Activated T-helper 1 cell treated with anti-CD3 and anti-CD28 coated beads, Interleukin-12 subunit alpha, Interleukin-12 subunit beta, Interleukin-2, Interleukin-4 antibody, amounts not matched to agents 30 ng/mL and 10 ng/mL and 1 ng/mL, durations not matched to agents 14 hours and 24 hours and 36 hours (primary cell): ENCODE measurements around the gene SLC38A8. TPM values are rescaled to one million over a fixed set of nuclear protein-coding genes. Genes with fewer than 3 reads are reported as not detected.

Source experiments
- DNase-seq: peaks from one replicate; pipeline ENCODE4 v3.0.0; 2021; ENCODE audit warnings: low spot score
- H3K27ac Mint-ChIP-seq: one replicate; pipeline ENCODE4 v1.8.0; 2021; ENCODE audit warnings: mild to moderate bottlenecking, mixed read lengths
- H3K27me3 Mint-ChIP-seq: one replicate; pipeline ENCODE4 v1.8.0; 2022; ENCODE audit warnings: mild to moderate bottlenecking, moderate library complexity, mixed read lengths; ENCODE audit not compliant: insufficient read depth
- H3K36me3 Mint-ChIP-seq: one replicate; pipeline ENCODE4 v1.8.0; 2021; ENCODE audit warnings: low read depth, mixed read lengths
- H3K4me1 Mint-ChIP-seq: one replicate; pipeline ENCODE4 v1.8.0; 2021; ENCODE audit warnings: low read depth, mixed read lengths
- H3K4me3 Mint-ChIP-seq: one replicate; pipeline ENCODE4 v1.8.0; 2021; ENCODE audit warnings: mild to moderate bottlenecking, moderate library complexity, mixed read lengths
- H3K9me3 Mint-ChIP-seq: one replicate; pipeline ENCODE4 v1.8.0; 2021; ENCODE audit warnings: mixed read lengths
- intact Hi-C: fragments of 100-400 bp; cut with micrococcal nuclease; formaldehyde crosslinking; loops from one replicate; pipeline ENCODE4 v1.15.1; 2024
- total RNA-seq: library from RNA; stranded (reverse); gene quantifications from 2 replicates; pipeline ENCODE4 v1.2.3, GENCODE V29; 2022

The SLC38A8 gene
- total RNA-seq, 1 donor from 2014 or later: not detected

GRCh38 chr16:84042879-84043485 lies 387 bp upstream of the SLC38A8 start:
- Mint-ChIP-seq H3K9me3 (no peaks in the 10 kb centered on the region), H3K4me3 (no peak overlapping the region), H3K36me3 (no peaks in the 10 kb centered on the region), H3K4me1 (no peaks in the 10 kb centered on the region), H3K27ac (no peak overlapping the region), H3K27me3 (peaks cover 15% of the 10 kb centered on the region)
- no peak for DNase-seq
- intact Hi-C loops: no loop called here

GRCh38 chr16:84041881-84042280 lies 714 bp downstream of the SLC38A8 start:
- intact Hi-C loops: no loop called here
- no peak for DNase-seq
- Mint-ChIP-seq H3K4me1 (no peaks in the 10 kb centered on the region), H3K27me3 (peaks cover 15% of the 10 kb centered on the region), H3K9me3 (no peaks in the 10 kb centered on the region), H3K36me3 (no peaks in the 10 kb centered on the region), H3K27ac (no peak overlapping the region), H3K4me3 (no peak overlapping the region)

DNA sequence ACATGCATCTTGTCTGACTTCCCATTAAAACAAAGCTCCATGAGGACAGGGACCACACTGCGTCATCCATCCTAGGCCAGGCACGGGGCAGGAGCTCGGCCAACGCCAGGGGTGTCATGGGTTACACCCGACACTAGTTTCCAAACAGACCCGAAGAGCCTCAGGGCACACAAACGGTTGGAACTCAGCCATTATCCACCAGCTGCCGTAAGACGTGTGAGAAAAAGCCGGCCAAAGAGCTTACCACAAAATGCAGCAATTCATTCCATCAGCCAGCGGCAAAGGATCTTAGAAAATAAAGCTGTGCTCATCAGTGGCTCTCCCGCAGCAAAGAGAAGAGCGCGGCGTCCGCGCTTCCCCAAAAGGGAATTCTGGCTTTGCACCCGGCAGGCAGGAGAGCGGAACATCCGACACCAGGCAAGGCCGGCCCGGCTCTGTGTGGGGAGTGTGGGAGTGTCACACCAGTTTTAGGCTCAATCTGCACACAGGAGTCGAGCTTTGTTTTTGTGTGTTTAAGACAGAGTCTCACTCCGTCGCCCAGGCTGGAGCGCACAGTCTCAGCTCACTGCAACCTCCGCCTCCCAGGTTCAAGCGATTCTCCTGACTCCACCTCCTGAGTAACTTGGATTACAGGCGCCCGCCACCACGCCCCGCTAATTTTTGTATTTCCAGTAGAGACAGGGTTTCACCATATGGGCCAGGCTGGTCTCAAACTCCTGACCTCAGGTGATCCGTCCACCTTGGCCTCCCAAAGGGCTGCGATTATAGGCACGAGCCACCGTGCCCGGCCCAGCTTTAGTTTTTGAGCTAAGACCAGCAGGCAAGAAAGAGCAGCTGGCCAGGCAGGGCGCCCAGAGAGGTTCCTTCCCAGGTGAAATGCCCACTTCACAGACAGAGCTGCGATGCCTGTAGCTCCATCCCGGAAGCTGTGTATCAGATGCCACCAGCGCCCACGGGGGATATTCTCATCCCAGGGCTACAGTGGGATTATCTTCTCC lies 1.5 kb downstream of the SLC38A8 start:
- H3K4me1 Mint-ChIP-seq: no peaks in the 10 kb centered on the region
- no peaks in the 10 kb centered on the region for H3K36me3 Mint-ChIP-seq
- no peak overlapping the region for H3K27ac Mint-ChIP-seq
- no peak for DNase-seq
- peaks cover 4% of the 10 kb centered on the region for H3K9me3 Mint-ChIP-seq
- no peak overlapping the region for H3K4me3 Mint-ChIP-seq
- H3K27me3 Mint-ChIP-seq: peaks cover 15% of the 10 kb centered on the region
- intact Hi-C loops: no loop called here

- Mint-ChIP-seq H3K9me3 (peaks cover 12% of the 10 kb centered on the region), H3K36me3 (no peaks in the 10 kb centered on the region)
- intact Hi-C loops: no loop called here
Measured at GRCh38 chr16:84040226-84040822, 2.3 kb downstream of the SLC38A8 start.

DNA sequence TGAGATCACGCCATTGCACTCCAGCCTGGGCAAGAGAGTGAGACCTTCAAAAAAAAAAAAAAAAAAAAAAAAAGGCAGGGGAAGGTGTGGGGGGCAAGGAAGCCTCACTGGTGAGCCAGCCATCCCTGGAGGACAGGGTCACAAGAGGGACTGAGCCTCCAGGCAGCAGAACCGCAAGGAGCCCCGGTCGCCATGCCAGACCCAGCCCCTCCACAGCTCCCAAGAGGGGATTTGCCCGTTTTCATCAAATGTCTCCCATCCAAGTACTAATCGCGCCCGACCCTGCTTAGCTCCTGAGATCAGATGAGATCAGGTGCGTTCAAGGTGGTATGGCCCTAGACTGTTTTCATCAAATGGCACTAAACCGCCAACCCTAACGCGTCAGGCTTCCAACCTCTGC lies 2.9 kb downstream of the SLC38A8 start:
- Mint-ChIP-seq H3K4me1 (no peaks in the 10 kb centered on the region), H3K9me3 (peaks cover 14% of the 10 kb centered on the region), H3K36me3 (no peaks in the 10 kb centered on the region), H3K27ac (no peak overlapping the region), H3K27me3 (peaks cover 15% of the 10 kb centered on the region), H3K4me3 (no peak overlapping the region)
- intact Hi-C loops: no loop called here
- no peak for DNase-seq

More at GRCh38 chr16:84040226-84040822, 2.3 kb downstream of the SLC38A8 start:
- H3K4me3 Mint-ChIP-seq: no peak overlapping the region
- no peak for DNase-seq
- H3K27me3 Mint-ChIP-seq: peaks cover 15% of the 10 kb centered on the region
- H3K4me1 Mint-ChIP-seq: no peaks in the 10 kb centered on the region
- no peak overlapping the region for H3K27ac Mint-ChIP-seq

GRCh38 chr16:84038469-84038868 lies 4.1 kb downstream of the SLC38A8 start:
- H3K27me3 Mint-ChIP-seq: peaks cover 6% of the 10 kb centered on the region
- H3K4me1 Mint-ChIP-seq: no peaks in the 10 kb centered on the region
- H3K36me3 Mint-ChIP-seq: no peaks in the 10 kb centered on the region
- H3K4me3 Mint-ChIP-seq: no peak overlapping the region
- DNase-seq: no peak
- peaks cover 14% of the 10 kb centered on the region for H3K9me3 Mint-ChIP-seq
- intact Hi-C loops: no loop called here
- no peak overlapping the region for H3K27ac Mint-ChIP-seq

DNA sequence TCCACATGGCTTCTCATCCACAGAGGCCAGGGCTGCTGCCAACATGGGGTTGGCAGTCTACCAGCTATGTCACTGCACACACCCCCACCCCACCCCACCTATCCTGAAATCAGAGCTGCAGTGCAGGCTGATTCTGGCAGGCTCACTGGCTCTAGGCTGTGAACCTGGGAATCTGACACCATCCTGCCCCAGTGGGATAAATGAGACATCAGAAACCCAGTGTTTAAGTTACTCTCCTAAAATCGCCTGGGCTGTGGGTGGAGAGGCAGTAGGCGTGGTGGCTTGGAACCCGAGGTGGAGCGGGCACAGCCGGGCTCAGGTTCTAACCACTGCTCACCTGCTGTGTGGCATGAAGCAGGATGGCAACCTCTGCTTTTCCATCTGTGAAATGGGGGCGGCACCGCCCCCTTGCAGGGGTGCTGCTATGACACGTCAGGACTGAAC lies 5.6 kb downstream of the SLC38A8 start:
- DNase-seq: no peak
- H3K27ac Mint-ChIP-seq: no peak overlapping the region
- no peak overlapping the region for H3K4me3 Mint-ChIP-seq

DNA sequence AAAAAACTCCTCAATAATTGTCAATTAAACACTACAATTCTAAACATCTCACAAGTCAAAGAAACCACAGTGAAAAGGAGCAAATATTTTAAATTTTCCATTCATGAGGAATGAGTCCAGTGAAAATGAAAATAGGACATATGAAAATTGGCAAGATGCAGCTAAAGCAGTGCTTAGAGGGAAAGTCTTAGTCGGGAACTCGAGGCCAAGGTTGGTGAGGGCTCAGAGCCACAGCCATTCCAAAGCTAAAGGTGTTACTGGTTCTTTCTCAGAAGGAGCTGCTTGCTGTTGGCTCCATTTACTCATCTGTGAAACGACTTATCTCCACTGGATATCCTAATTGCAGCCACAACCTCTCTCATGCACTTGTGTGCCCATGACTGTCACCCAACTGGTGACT lies 6.5 kb downstream of the SLC38A8 start:
- H3K4me3 Mint-ChIP-seq: no peak overlapping the region
- intact Hi-C loops: no loop called here
- peaks cover 14% of the 10 kb centered on the region for H3K9me3 Mint-ChIP-seq
- H3K27ac Mint-ChIP-seq: no peak overlapping the region
- H3K36me3 Mint-ChIP-seq: no peaks in the 10 kb centered on the region
- DNase-seq: no peak
- H3K27me3 Mint-ChIP-seq: peaks cover 3% of the 10 kb centered on the region
- no peaks in the 10 kb centered on the region for H3K4me1 Mint-ChIP-seq

More for the DNA sequence above, 5.6 kb downstream of the SLC38A8 start:
- Mint-ChIP-seq H3K9me3 (peaks cover 14% of the 10 kb centered on the region), H3K4me1 (no peaks in the 10 kb centered on the region), H3K36me3 (no peaks in the 10 kb centered on the region), H3K27me3 (peaks cover 3% of the 10 kb centered on the region)
- intact Hi-C loops: no loop called here

GRCh38 chr16:84034516-84034915 lies 8.1 kb downstream of the SLC38A8 start:
- DNase-seq: no peak
- H3K9me3 Mint-ChIP-seq: peaks cover 14% of the 10 kb centered on the region
- H3K27ac Mint-ChIP-seq: no peak overlapping the region
- peaks cover 8% of the 10 kb centered on the region for H3K27me3 Mint-ChIP-seq
- H3K4me3 Mint-ChIP-seq: no peak overlapping the region
- H3K36me3 Mint-ChIP-seq: no peaks in the 10 kb centered on the region
- intact Hi-C loops: no loop called here
- H3K4me1 Mint-ChIP-seq: peaks cover 11% of the 10 kb centered on the region

DNA sequence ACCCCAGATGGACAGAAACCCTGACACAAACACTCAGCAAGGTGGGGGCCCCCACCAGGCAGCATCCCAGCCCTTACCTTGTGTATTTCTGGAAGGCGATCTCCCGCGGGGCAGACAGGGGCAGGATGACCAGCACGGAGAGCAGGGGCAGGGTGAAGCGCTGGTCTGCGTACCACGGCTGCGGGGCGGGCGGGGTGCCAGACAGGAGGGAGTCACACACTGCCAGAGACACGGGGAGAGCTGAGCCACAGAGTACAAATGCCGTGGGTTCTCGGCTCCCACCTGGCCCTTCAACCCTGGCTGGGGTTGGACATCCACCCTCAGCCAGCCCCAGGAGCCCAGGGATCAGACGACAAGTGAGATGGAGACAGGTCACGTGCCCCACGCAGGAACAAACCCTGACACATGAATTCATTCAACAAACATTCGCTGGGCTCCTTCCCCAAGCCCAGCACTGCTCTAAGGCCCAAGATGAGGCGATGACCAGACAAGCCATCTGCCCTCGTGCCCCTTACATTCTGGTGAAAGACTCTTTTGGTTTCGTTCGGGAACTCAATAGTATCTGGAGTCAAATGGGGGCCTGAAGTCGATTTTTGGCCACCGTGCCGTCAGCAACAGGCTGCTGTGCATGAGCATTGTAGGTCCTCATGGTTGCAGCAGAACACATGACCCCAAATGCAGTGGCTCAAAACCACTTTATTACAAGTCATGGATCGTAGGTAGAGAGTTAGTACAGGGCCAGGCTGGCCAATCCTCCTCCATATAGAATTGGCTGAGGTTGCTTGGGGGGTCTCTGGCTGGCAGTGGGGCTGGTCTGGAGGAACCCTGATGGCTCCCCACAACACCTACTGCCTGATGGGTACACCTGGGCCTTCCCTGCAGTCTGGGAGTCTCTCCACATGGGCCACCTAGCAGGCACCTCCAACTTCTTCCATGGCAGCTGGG lies 9.1 kb downstream of the SLC38A8 start:
- Mint-ChIP-seq H3K27me3 (peaks cover 5% of the 10 kb centered on the region), H3K36me3 (no peaks in the 10 kb centered on the region), H3K9me3 (peaks cover 14% of the 10 kb centered on the region), H3K4me1 (peaks cover 19% of the 10 kb centered on the region), H3K4me3 (no peak overlapping the region), H3K27ac (no peak overlapping the region)
- no peak for DNase-seq
- intact Hi-C loops: no loop called here

GRCh38 chr16:84032458-84033178 lies 10.0 kb downstream of the SLC38A8 start:
- no peak for DNase-seq
- Mint-ChIP-seq H3K4me1 (peaks cover 23% of the 10 kb centered on the region), H3K4me3 (no peak overlapping the region), H3K27ac (no peak overlapping the region), H3K27me3 (peaks cover 5% of the 10 kb centered on the region), H3K36me3 (no peaks in the 10 kb centered on the region), H3K9me3 (peaks cover 14% of the 10 kb centered on the region)
- intact Hi-C loops: no loop called here

- DNase-seq: no peak
- Mint-ChIP-seq H3K36me3 (no peaks in the 10 kb centered on the region), H3K27me3 (peaks cover 5% of the 10 kb centered on the region), H3K27ac (no peak overlapping the region), H3K4me3 (no peak overlapping the region), H3K9me3 (peaks cover 14% of the 10 kb centered on the region), H3K4me1 (peaks cover 24% of the 10 kb centered on the region)
- intact Hi-C loops: no loop called here
Measured at GRCh38 chr16:84031556-84031955, 11.0 kb downstream of the SLC38A8 start.
